Measurements from ENCODE around the gene M1AP.

M1AP gene

GRCh38 chr2:74538881-74539339, 109.2 kb downstream of the M1AP start:
- no peak for DNase-seq

GRCh38 chr2:74537140-74537539, 111.0 kb downstream of the M1AP start:
- no peak for DNase-seq

- no peak for DNase-seq
Observed at GRCh38 chr2:74536166-74536950, 111.8 kb downstream of the M1AP start.

GRCh38 chr2:74535440-74535965, 112.6 kb downstream of the M1AP start:
- no peak for DNase-seq

GRCh38 chr2:74534411-74534810, 113.7 kb downstream of the M1AP start:
- DNase-seq: no peak

- no peak for DNase-seq
Observed at GRCh38 chr2:74533464-74533863, 114.7 kb downstream of the M1AP start.

GRCh38 chr2:74532222-74532621, 115.9 kb downstream of the M1AP start:
- DNase-seq: no peak

- no peak for DNase-seq
Observed at GRCh38 chr2:74531666-74532065, 116.5 kb downstream of the M1AP start.

- peak; percentile 71 for DNase-seq
Observed at GRCh38 chr2:74530239-74531187, 117.6 kb downstream of the M1AP start.

- peak; percentile 99 for DNase-seq
Observed at GRCh38 chr2:74529357-74530238, 118.5 kb downstream of the M1AP start, which contains the start of the genes AUP1 and HTRA2. Gene AUP1 (minus strand): TSS chr2:74529706. CDS start chr2:74529629, 77 bp downstream. Gene HTRA2 (plus strand): TSS chr2:74529933. CDS start chr2:74530007, 74 bp downstream.

GRCh38 chr2:74528600-74529356, 119.4 kb downstream of the M1AP start:
- DNase-seq: no peak

GRCh38 chr2:74527741-74528140, 120.4 kb downstream of the M1AP start:
- no peak for DNase-seq

- no peak for DNase-seq
Observed at GRCh38 chr2:74526649-74527230, 121.4 kb downstream of the M1AP start.

- DNase-seq: no peak
Observed at GRCh38 chr2:74525717-74526648, 122.1 kb downstream of the M1AP start, which contains the start of gene DQX1. Gene DQX1 (minus strand): TSS chr2:74526231. CDS start chr2:74525729, 502 bp downstream.

- DNase-seq: no peak
Observed at GRCh38 chr2:74524955-74525716, 123.0 kb downstream of the M1AP start.

GRCh38 chr2:74524005-74524404, 124.1 kb downstream of the M1AP start:
- DNase-seq: no peak

GRCh38 chr2:74522516-74522915, 125.6 kb downstream of the M1AP start:
- DNase-seq: no peak

GRCh38 chr2:74516650-74517049, 131.5 kb downstream of the M1AP start:
- no peak for DNase-seq
